CD4-positive, alpha-beta T cell treated with Interleukin-15 for 1 hour (primary cell): ENCODE measurements around the gene CREB1.
"Not testable (repeated sequence)": the region's sequence is repeated elsewhere in the genome, so short reads cannot be mapped to it uniquely, and the experiment has no call there.

Experiments used
- DNase-seq: peaks from one replicate; pipeline ENCODE4 v3.0.0-alpha.2; 2020

The CREB1 gene

GRCh38 chr2:207529330-207530159, at the start of gene CREB1:
Gene CREB1, plus strand, starts transcription at chr2:207529962. Its CDS starts 25,674 bp downstream, at chr2:207555636.
- DNase-seq = peak; percentile 100

- DNase-seq = no peak
Observed at GRCh38 chr2:207480521-207481040, 49.2 kb upstream of the CREB1 start.

GRCh38 chr2:207481924-207482323, 47.8 kb upstream of the CREB1 start:
- DNase-seq = no peak

GRCh38 chr2:207482630-207483029, 47.1 kb upstream of the CREB1 start:
- DNase-seq = no peak

- no peak for DNase-seq
Observed at GRCh38 chr2:207483066-207483465, 46.7 kb upstream of the CREB1 start.

- no peak for DNase-seq
Observed at GRCh38 chr2:207483477-207483876, 46.3 kb upstream of the CREB1 start.

GRCh38 chr2:207484444-207485391, 45.0 kb upstream of the CREB1 start:
- no peak for DNase-seq

GRCh38 chr2:207487650-207488311, 42.0 kb upstream of the CREB1 start:
- no peak for DNase-seq

GRCh38 chr2:207489251-207489650, 40.5 kb upstream of the CREB1 start:
- no peak for DNase-seq

- no peak for DNase-seq
Observed at GRCh38 chr2:207490441-207490840, 39.3 kb upstream of the CREB1 start.

GRCh38 chr2:207491086-207491485, 38.7 kb upstream of the CREB1 start:
- DNase-seq = no peak

- no peak for DNase-seq
Observed at GRCh38 chr2:207491956-207492355, 37.8 kb upstream of the CREB1 start.

- no peak for DNase-seq
Observed at GRCh38 chr2:207492461-207492860, 37.3 kb upstream of the CREB1 start.

- no peak for DNase-seq
Observed at GRCh38 chr2:207494137-207494536, 35.6 kb upstream of the CREB1 start.

GRCh38 chr2:207496936-207497335, 32.8 kb upstream of the CREB1 start:
- DNase-seq = not testable (repeated sequence)

- DNase-seq = no peak
Observed at GRCh38 chr2:207497596-207497995, 32.2 kb upstream of the CREB1 start.

- no peak for DNase-seq
Observed at GRCh38 chr2:207498427-207498826, 31.3 kb upstream of the CREB1 start.

GRCh38 chr2:207499114-207499513, 30.6 kb upstream of the CREB1 start:
- no peak for DNase-seq

GRCh38 chr2:207501802-207502576, 27.8 kb upstream of the CREB1 start:
- DNase-seq = peak; percentile 33

- peak; percentile 47 for DNase-seq
Observed at GRCh38 chr2:207502577-207503198, 27.1 kb upstream of the CREB1 start.

GRCh38 chr2:207503234-207503633, 26.5 kb upstream of the CREB1 start:
- DNase-seq = peak; percentile 62
